Activated CD8-positive, alpha-beta memory T cell treated with anti-CD3 and anti-CD28 coated beads for 4 hours (primary cell): Measurements from ENCODE around the gene MFAP3L.
"Not testable (repeated sequence)": the region's sequence is repeated elsewhere in the genome, so short reads cannot be mapped to it uniquely, and the experiment has no call there.

Source experiments
- DNase-seq, 2 donors: peaks; one replicate each; pipeline ENCODE4 v3.0.0-alpha.2; 2020; ENCODE audit warnings: low read depth in 2 of 2

MFAP3L gene

DNA sequence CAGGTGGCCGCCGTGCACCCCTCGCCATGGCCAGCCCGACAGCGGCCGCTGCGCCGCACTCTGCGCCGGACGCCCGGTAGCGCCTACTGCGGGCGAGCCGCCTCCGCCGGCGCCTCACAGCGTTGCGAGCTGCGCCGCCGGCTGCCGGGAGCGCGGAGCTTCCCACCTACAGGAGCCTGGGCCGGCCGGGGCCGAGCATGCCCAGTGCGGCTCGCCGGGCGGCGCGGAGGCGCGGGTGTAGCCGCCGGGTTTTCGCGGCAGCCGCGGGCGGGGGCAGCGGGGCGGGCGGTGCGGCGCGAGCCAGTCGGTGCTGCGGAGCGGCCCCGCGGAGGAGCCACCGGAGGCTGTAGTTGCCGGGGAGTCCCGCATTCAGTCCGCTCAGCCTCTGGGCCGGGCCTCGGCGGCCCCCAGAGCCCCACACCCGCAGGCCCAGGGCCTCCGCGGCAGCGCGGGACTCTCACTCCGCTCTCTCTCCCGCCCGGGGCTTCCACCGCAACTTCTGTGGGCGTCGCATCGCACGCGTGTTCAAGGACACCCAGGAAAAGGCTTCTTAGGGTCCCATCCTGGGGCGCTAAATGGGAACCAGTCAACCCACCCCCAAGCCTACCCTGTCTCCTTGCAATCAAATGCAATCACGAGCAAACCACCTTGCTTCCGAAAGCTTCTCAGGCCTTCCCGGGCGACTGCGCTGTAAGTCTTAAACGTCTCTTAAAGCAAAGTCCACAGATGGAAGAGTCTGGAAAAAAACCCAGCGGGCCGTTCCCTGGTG is at the start of gene MFAP3L:
TSS of gene MFAP3L (minus strand) at position 143 of the 769 bp plus-strand sequence. CDS start 20,518 bp downstream, outside the sequence.
- DNase-seq, result peak; percentile 59 to 60

GRCh38 chr4:170071196-170071595 is 45.0 kb upstream of the MFAP3L start:
- DNase-seq, result no peak

GRCh38 chr4:170068438-170069128 is 42.4 kb upstream of the MFAP3L start:
- no peak for DNase-seq

- no peak for DNase-seq
Observed at GRCh38 chr4:170059421-170059820, 33.2 kb upstream of the MFAP3L start.

- no peak for DNase-seq
Observed at GRCh38 chr4:170058826-170059225, 32.6 kb upstream of the MFAP3L start.

GRCh38 chr4:170057866-170058265 is 31.7 kb upstream of the MFAP3L start:
- DNase-seq, result no peak

GRCh38 chr4:170052919-170053318 is 26.7 kb upstream of the MFAP3L start:
- no peak for DNase-seq

DNA sequence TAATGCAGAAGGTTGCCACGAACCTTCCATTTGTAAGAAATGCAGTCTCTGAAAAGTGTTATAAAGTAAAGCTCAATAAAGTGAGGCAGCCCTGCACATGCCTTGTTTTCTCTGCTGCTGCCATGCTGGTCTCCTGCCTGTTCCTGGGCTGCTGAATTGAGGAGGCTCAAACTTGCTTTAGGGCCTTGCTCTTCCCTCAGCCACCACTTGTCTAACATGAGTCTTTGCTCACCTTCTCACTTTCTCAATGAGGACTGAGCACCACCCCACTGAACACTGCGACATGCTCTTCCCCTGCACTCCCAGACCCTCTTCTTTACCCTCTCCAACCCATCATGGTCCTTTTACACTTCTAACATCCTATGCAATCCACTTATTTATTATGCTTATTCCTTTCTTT is 25.2 kb upstream of the MFAP3L start:
- DNase-seq, result no peak

GRCh38 chr4:170049766-170050165 is 23.6 kb upstream of the MFAP3L start:
- DNase-seq, result no peak

DNA sequence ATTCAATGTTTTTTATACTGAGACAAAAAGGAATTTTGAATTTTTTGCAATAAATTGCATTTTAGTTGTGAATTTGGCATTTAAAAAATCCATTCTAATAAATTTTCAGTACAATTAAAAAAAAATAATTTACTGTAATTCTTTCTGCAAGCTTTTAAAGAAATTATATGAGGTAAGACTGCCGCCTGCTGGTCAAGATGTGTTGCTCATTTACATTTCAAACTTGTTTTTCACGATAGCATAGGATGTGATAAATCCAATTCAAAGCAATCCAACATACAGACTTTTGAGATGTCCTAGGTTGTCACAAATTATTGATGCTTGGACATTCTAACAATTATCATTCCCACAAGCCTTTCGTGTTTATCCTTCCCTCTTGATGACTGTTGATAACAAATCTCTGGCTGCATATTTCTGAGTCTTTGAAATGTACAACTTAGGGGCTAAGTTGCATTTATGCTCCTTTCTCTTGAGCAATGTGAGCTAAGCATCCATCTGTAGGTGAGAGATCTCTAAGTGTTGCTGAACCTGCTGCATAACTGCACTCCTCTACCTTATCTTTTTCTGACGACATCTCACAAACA is 21.7 kb upstream of the MFAP3L start:
- peak; percentile 14 to 17 for DNase-seq

DNA sequence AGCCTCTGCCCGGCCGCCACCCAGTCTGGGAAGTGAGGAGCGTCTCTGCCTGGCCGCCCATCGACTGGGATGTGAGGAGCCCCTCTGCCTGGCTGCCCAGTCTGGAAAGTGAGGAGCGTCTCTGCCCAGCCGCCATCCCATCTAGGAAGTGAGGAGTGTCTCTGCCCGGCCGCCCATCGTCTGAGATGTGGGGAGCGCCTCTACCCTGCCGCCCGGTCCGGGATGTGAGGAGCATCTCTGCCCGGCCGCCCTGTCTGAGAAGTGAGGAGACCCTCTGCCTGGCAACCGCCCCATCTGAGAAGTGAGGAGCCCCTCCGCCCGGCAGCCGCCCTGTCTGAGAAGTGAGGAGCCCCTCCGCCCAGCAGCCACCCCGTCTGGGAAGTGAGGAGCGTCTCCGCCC is 20.0 kb upstream of the MFAP3L start:
- not testable (repeated sequence) for DNase-seq

DNA sequence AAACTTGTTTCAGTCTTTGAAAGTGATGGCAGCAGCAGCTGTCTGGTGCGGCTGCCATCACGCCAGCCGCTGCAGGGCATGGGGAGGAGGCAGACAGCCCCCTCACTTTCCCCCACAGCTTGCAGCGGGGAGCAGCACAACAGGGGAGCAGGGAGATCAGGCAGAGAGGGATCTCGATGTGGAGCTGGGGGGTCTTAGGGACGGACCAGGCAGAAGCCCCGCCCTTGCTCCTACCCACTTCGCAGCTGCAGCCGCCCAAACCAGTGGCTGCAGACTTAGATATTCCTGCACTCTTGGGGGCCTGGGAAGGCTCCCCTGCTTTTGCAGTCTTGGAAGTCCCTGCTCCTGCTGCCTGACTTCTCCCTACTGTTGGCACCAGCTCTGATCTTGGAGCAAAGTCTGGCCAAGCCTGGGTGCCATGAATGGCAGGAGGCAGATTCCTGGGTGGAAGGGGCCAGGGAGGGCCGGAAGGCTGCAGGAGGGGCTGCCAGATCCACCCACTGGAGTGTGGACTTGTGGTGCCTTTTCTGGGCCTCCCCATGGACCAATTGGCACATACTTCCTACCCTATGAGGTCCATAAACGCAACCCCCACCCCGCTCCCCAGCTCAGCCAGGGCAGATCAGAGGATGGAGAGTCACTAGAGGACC is 14.0 kb upstream of the MFAP3L start:
- DNase-seq, result no peak

- no peak for DNase-seq
Observed at GRCh38 chr4:170038769-170039168, 12.6 kb upstream of the MFAP3L start.

DNA sequence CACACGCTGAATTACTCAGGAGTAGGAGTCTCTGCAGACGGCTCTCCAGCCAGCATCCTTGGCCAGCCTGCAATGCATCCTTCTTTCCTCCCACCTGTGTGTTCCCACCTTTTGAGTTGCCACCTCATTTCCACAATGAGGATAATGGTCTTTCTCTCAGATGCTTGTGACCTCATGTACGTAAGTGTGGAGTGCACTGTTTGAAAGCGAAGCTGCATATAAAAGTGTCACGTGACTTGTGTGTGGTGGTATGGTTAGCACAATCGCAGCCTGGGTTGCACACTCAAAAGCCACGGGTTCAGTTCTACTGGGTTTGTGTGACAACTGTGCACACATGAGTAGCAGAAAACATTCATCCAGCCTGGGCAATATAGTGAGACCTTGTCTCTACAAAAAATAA is 12.0 kb upstream of the MFAP3L start:
- DNase-seq, result no peak

GRCh38 chr4:170037481-170037880 is 11.3 kb upstream of the MFAP3L start:
- DNase-seq, result no peak

DNA sequence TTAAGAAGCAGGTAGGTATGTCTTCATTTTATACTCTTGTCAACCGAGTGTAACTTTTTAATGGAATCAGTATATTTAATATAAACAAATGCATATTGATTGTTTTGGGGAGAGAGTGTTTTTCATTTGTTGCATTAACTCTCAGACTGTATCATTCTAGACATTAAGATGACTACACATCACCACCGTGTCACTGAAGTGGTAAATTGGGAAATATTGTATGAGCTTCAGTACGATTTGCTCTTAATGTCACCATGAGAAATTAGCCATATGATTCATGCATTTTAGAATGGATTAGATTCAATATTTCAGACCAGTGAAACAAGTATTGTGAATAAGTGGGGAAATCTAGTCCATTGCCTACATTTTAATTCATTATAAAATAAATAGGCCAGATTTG is 9.7 kb upstream of the MFAP3L start:
- no peak for DNase-seq

DNA sequence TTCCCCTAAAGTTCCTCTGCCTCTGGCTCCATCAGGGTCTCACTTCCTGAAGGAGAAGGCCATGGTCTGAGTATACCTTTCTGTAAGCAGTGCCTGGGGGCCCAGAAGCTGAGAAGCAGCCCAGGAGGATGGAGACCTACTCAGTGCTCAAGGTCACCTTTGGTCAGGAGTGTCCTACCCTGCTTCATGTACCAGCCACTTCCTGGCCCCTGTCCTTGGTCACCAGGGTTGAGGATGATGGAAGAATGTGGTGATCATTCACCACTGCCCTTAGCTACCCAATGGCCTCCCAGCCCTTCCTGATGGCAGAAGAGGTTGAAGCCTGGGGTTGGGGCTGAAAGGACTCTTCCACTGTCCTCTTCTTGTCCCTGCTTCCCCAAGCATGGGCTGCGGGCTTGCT is 9.0 kb upstream of the MFAP3L start:
- no peak for DNase-seq

GRCh38 chr4:170033999-170034398 is 7.8 kb upstream of the MFAP3L start:
- DNase-seq, result no peak

GRCh38 chr4:170030121-170030520 is 3.9 kb upstream of the MFAP3L start:
- no peak for DNase-seq

- DNase-seq, result peak; percentile 72 to 77
Observed at GRCh38 chr4:170027181-170027829, 1.1 kb upstream of the MFAP3L start.

DNA sequence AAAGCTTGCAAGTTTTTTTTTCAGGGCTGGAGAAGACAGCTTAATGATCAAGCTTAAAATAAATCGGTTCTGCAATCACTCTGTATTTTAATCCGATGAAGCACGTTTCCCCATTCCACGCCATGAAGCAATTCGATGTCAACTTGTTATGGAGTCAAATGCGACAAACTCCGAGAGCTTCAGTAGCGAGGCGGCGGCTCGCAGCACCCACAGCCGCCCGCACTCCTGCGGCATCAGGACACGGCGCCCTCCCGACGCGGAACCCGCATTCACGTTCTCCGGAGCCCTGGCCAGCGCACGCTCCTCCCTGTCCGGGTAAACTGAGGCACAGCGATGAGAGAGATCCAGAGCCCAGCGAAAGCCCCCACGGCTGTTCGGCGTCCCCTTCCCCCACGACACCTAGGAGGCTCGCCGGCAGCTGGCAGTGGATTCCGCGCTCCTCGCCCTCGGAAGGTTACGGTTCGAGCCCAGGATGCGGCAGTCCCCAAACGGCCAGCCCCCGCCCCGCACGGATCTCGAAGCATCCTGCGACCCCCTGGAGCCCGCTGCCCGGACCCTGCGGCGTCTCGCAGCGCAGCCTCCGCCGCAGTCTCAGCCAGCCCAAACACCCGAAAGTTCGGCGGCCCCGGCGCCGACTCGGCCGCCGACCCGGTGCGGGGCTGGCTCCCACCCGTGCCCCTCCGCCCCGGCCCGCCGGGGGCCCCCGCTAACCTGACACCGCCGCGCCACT is 507 bp downstream of the MFAP3L start:
- DNase-seq, result no peak
